ENCODE measurements around the gene SLC2A1. TPM values are rescaled to one million over a fixed set of nuclear protein-coding genes. Genes with fewer than 3 reads are reported as not detected.

SLC2A1 gene
- total RNA-seq, 1 donor from 2014 or later: 236 TPM

- TF ChIP-seq CTCF (IDR thresholded peaks at IDR 0.05): no peak
- H3K9me3 Mint-ChIP-seq (ENCODE audit: unreplicated experiment): no peaks in the 10 kb centered on the region
- peak overlapping the region; percentile 94 for H3K27ac Mint-ChIP-seq (ENCODE audit: unreplicated experiment)
- no peak for DNase-seq (ENCODE audit: extremely low spot score, unreplicated experiment)
- peaks cover 90% of the 10 kb centered on the region for H3K4me1 Mint-ChIP-seq (ENCODE audit: unreplicated experiment)
- no peaks in the 10 kb centered on the region for H3K27me3 Mint-ChIP-seq (ENCODE audit: unreplicated experiment)
- H3K4me3 Mint-ChIP-seq (ENCODE audit: unreplicated experiment): peak overlapping the region; percentile 7
- H3K36me3 Mint-ChIP-seq (ENCODE audit: unreplicated experiment): peaks cover 39% of the 10 kb centered on the region
These were observed 16.2 kb downstream of the SLC2A1 start for GRCh38 chr1:42942444-42942843.

DNA sequence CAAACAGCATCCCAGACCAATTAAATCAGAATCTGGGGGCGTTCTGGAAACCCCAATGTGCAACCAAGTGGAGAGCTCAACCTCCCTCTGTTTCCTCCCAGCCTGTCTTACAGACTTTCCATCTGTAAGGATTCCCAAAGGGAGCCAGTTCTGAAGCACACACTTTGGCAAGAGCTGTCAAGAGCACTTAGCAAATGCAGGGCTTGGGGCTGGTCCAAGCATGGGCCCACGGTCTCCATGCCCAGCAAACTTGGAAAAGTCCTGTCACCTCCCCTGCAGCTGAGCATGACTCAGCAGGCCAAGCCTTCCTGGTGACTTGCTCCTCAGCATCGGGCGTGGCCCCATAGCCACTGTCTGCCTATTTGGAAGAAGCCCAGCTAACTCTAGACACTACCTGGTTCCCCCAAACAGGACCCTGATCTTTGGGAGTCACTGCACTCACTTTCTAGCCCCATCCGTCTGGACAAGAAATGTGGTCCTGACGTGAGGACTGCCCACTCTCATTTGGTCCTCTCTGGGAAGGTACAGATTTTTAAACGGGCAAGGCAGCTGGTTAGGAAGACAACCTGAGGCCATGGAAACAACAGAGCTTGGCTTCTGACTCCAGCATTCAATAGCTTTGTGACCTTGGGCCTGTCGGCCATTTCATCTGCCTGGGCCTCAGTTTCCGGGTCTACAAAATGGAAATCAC is 16.9 kb downstream of the SLC2A1 start:
- DNase-seq (ENCODE audit: extremely low spot score, unreplicated experiment): peak; percentile 91
- H3K9me3 Mint-ChIP-seq (ENCODE audit: unreplicated experiment): no peaks in the 10 kb centered on the region
- no peaks in the 10 kb centered on the region for H3K27me3 Mint-ChIP-seq (ENCODE audit: unreplicated experiment)
- peak overlapping the region; percentile 94 for H3K27ac Mint-ChIP-seq (ENCODE audit: unreplicated experiment)
- peaks cover 45% of the 10 kb centered on the region for H3K36me3 Mint-ChIP-seq (ENCODE audit: unreplicated experiment)
- H3K4me3 Mint-ChIP-seq (ENCODE audit: unreplicated experiment): no peak overlapping the region
- H3K4me1 Mint-ChIP-seq (ENCODE audit: unreplicated experiment): peaks cover 90% of the 10 kb centered on the region
- no peak for TF ChIP-seq CTCF (IDR thresholded peaks at IDR 0.05)

GRCh38 chr1:42940851-42941639 is 17.6 kb downstream of the SLC2A1 start:
- Mint-ChIP-seq H3K27me3 (ENCODE audit: unreplicated experiment) (no peaks in the 10 kb centered on the region), H3K4me1 (ENCODE audit: unreplicated experiment) (peaks cover 90% of the 10 kb centered on the region), H3K27ac (ENCODE audit: unreplicated experiment) (peak overlapping the region; percentile 94), H3K36me3 (ENCODE audit: unreplicated experiment) (peaks cover 47% of the 10 kb centered on the region), H3K9me3 (ENCODE audit: unreplicated experiment) (no peaks in the 10 kb centered on the region), H3K4me3 (ENCODE audit: unreplicated experiment) (peak overlapping the region; percentile 26)
- TF ChIP-seq CTCF (IDR thresholded peaks at IDR 0.05): no peak
- no peak for DNase-seq (ENCODE audit: extremely low spot score, unreplicated experiment)

DNA sequence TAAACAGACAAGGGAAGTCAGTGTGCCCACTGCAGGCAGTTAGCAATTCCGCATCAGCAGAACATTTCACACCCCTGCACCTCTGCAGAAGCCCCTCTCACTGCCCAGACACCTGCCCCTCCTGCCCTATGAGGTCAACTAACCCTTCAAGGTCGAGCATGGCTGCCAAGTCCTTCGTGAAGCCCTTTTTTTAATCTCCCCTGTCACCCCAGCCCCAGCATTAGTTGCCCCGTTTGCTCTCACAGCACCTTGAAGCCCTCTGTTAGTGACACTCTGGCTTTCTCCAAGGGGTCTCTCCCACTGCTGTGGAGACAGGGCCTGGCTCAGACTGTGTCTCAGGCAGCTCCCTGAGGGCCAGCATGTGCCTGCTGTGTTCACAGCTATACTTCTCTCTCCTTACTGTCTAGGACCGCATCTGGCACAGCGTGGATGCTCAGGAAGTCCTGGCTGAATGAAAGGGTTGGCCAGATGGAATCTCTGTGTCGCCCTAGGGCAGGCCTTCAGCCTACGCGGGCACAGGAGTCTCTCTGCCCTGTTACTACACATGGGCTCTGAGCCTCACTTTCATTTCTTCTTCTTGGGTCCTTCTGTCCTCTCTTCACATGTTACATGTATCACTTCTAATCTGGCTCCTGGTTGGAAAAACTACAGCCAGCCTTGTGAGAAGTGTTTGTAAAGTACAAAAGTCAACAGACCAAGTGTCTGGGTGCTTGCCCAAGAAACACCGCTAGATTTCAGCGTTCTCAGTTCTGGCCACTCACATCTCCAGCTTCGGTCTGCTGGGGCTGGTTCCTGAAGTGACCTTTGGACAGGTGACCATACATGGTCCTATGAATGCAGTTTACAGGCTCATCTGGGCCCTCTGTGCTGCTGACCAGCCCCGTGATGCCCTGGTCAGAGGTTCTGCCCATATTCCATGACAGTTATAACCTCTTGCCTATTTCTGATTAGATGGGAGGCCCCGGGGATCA is 19.7 kb downstream of the SLC2A1 start:
- TF ChIP-seq CTCF (IDR thresholded peaks at IDR 0.05): no peak
- Mint-ChIP-seq H3K4me3 (ENCODE audit: unreplicated experiment) (no peak overlapping the region), H3K27ac (ENCODE audit: unreplicated experiment) (peak overlapping the region; percentile 76), H3K9me3 (ENCODE audit: unreplicated experiment) (no peaks in the 10 kb centered on the region), H3K27me3 (ENCODE audit: unreplicated experiment) (no peaks in the 10 kb centered on the region), H3K4me1 (ENCODE audit: unreplicated experiment) (peaks cover 82% of the 10 kb centered on the region), H3K36me3 (ENCODE audit: unreplicated experiment) (peaks cover 56% of the 10 kb centered on the region)
- DNase-seq (ENCODE audit: extremely low spot score, unreplicated experiment): no peak
